Stimulated activated CD4-positive, alpha-beta T cell treated with anti-CD3 and anti-CD28 coated beads, Interleukin-1b, Interleukin-23, amount 100 ng/mL, for 1 hour (primary cell): ENCODE data around the gene COG5.
"Not testable (repeated sequence)": the region's sequence is repeated elsewhere in the genome, so short reads cannot be mapped to it uniquely, and the experiment has no call there.

Experiments used
- DNase-seq, 2 donors: peaks; one replicate each; pipeline ENCODE4 v3.0.0-alpha.2; 2020; ENCODE audit warnings: low read depth in 2 of 2

COG5 gene

GRCh38 chr7:107228291-107228690, 335.4 kb downstream of the COG5 start:
- no peak for DNase-seq

GRCh38 chr7:107224374-107225223, 339.1 kb downstream of the COG5 start:
- no peak for DNase-seq

DNA sequence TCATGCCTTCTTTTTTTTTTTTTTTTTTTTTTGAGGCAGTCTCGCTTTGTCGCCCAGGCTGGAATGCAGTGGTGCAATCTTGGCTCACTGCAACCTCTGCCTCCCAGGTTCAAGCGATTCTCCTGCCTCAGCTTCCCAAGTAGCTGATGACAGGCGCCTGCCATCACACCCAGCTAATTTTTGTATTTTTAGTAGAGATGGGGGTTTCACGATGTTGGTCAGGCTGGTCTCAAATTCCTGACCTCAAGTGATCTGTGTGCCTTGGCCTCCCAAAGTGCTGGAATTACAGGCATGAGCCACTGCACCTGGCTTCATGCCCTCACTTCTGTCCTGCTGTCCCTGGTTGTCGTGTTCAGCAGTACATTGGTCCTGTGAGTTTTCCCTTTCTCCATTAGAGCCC, 342.9 kb downstream of the COG5 start:
- not testable (repeated sequence) for DNase-seq

DNA sequence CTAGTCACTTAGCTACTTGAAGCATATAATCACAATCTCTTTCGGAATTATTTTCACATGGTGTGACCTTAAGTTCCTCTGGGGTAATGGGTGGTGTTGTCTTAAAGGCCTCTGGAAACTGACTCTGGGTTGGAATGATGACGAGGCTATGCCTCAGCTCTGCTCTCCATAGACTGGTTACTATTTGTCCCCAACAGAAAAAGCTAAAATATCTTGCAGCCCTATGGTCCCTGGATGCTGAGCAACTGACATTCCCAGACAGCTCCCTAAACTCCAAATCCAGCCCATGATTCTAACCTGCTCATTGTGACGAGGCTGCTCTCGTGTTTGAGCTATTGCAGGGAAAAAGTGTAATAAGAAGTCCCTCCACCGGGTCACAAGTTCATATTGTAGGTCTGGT, 343.4 kb downstream of the COG5 start:
- no peak for DNase-seq

- no peak for DNase-seq
These were observed 344.0 kb downstream of the COG5 start for GRCh38 chr7:107219563-107220244.

DNA sequence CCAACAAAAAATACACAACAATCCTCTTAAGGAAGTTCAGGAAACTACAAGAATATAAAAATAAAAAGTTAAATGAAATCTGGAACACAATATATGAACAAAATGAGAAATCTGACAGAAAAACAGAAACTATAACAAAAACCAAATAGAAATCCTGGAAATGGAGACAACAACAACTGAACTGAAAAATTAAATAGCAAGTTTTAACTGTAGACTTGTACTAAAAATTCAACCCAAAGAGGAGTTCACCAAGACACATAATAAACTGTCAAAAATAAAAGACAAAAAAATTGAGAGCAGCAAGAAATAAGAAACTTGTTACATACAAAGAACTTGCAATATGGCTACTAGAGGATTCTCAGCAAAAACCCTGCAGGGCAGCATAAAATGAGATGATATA, 349.8 kb downstream of the COG5 start:
- DNase-seq = no peak

GRCh38 chr7:107213193-107213788, 350.4 kb downstream of the COG5 start:
- no peak for DNase-seq

GRCh38 chr7:107212725-107213124, 351.0 kb downstream of the COG5 start:
- DNase-seq = no peak

GRCh38 chr7:107210400-107210799, 353.3 kb downstream of the COG5 start:
- DNase-seq = no peak

GRCh38 chr7:107209565-107209964, 354.2 kb downstream of the COG5 start:
- DNase-seq = no peak

- no peak for DNase-seq
These were observed 355.2 kb downstream of the COG5 start for GRCh38 chr7:107208563-107208962.

DNA sequence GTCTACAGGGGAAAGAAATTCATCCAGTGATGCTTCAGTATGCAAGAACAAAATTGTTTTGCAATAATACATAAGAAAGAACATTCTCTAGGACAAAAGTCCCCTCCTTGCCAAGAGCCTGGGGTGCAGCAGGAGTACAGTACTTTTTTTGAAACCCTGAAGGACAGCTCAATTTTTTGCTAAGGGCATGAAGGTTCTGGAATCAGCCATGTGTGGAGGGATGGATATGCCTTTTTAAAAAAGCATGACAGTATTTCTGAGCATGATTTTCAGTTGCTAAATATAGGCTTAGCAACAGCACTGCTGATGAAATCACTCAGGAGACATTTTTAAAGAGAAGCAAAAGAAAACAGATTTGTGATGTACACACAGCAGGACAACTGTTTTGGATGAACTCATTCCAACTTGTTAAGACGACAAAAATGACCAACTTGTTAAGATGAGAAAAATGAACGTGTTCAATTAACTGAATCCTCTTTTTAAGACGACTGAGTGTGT, 355.6 kb downstream of the COG5 start:
- no peak for DNase-seq

- DNase-seq = no peak
These were observed 356.3 kb downstream of the COG5 start for GRCh38 chr7:107207459-107207858.

- no peak for DNase-seq
These were observed 357.0 kb downstream of the COG5 start for GRCh38 chr7:107206706-107207105.

DNA sequence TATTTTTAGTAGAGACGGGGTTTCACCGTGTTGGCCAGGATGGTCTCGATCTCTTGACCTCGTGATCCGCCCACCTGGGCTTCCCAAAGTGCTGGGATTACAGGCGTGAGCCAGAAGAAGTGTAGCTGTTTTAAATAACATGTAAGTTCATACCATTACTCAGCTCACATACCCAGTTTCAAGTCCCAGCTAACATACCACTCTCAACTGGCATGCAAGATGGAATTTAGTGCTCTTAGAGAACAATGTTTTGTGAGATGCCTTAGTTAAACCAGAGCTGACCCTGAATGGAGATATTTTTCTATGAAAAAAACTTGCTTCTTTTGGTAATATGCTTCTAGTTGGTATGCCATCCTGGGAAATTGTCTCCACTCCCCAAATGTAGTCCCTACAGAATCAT, 357.6 kb downstream of the COG5 start:
- no peak for DNase-seq

DNA sequence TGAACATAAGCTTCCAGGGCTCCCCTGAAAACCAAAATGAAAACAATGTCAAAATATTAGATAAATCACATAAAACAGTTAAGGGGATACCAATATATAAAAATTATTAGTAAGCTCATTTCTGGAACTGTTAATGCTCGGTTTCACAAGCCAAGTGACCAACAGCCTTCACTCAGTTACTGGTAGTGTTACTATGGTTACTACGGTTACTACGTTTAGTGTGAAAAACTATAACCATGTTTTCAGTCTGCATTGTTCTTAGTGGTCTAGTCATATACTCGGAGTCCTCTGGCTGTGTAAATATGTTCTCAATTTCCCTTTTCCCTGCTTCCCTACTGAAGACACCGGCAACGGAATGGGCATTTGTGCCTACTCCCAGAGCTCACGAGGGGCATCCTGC, 360.1 kb downstream of the COG5 start:
- DNase-seq = no peak

GRCh38 chr7:107201795-107202450, 361.8 kb downstream of the COG5 start:
- DNase-seq = peak in 1 of 2 donors; percentile 5

GRCh38 chr7:107196834-107197610, 366.7 kb downstream of the COG5 start:
- DNase-seq = no peak

- DNase-seq = no peak
These were observed 369.7 kb downstream of the COG5 start for GRCh38 chr7:107194052-107194451.

GRCh38 chr7:107190090-107190489, 373.6 kb downstream of the COG5 start:
- DNase-seq = no peak

- no peak for DNase-seq
These were observed 375.9 kb downstream of the COG5 start for GRCh38 chr7:107187774-107188173.
